GM12874 (cell line): ENCODE results near the gene ACOX2.

Experiments used
- TF ChIP-seq, protein P1 (sequence below): IDR thresholded peaks from 2 replicates; pipeline ENCODE4 v1.5.1; 2011; ENCODE audit warnings: low read depth, mild to moderate bottlenecking, control low read depth, low read length, moderate library complexity; ENCODE audit not compliant: insufficient read depth

ACOX2 gene

DNA sequence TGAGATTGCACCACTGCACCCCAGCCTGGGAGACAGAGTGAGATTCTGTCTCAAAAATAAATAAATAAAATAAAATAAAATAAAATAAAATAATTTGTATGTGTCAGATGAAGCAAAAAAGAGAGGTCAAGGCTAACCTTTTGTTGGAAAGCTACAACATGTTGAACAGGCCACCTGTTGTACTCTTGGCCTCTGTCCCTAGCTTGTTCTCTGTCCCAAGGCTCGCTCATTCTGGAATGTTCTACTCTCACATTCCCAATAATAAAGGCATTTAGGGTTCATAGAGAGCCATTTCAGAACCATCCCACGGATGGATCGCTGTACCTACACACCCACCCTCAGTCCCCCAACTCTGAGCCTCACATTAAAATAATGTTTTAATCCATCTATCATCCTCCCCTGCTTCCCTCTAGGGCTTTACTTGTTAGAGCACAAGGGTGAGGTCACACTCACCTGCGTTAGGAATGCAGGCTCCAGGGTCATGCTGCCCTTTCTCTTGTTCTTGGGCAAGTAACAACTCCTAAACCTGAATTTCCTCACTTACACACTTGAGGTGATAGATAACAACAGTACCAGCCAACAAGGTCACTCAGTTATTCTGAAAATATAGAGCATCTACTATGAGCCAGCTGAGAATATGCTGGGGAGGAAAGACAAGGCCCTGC is 70.0 kb downstream of the ACOX2 start:
- TF ChIP-seq, protein P1, sequence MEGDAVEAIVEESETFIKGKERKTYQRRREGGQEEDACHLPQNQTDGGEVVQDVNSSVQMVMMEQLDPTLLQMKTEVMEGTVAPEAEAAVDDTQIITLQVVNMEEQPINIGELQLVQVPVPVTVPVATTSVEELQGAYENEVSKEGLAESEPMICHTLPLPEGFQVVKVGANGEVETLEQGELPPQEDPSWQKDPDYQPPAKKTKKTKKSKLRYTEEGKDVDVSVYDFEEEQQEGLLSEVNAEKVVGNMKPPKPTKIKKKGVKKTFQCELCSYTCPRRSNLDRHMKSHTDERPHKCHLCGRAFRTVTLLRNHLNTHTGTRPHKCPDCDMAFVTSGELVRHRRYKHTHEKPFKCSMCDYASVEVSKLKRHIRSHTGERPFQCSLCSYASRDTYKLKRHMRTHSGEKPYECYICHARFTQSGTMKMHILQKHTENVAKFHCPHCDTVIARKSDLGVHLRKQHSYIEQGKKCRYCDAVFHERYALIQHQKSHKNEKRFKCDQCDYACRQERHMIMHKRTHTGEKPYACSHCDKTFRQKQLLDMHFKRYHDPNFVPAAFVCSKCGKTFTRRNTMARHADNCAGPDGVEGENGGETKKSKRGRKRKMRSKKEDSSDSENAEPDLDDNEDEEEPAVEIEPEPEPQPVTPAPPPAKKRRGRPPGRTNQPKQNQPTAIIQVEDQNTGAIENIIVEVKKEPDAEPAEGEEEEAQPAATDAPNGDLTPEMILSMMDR, result no peak

DNA sequence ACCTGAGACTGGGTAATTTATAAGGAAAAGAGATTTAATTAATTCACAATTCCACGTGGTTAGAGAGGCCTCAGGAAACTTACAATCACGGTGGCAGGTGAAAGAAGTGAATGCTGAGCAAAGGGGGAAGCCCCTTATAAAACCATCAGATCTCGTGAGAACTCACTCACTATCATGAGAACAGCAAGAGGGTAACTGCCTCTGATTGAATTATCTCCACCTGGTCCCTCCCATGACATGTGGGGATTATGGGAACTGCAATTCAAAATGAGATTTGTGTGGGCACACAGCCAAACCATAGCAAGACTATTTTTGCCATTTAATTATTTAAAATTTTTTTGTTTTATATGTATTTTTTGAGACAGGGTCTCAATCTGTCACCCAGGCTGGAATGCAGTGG is 72.1 kb downstream of the ACOX2 start:
- TF ChIP-seq, protein P1, result no peak

DNA sequence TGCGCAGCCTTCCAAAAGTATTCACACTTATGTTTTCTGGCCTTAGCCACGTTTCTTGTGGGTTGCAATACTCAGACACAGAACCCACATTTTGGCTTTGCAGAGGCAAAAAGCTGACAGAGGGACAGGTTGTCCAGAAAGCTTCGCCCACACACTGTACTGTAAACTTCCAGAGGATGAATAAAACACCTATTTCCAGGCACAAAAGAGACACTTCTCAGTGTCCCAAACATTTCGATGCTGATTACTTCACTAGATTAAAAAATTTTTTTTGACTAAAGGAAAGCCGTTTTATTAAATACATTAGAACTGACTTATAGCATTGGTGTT is 73.1 kb downstream of the ACOX2 start:
- TF ChIP-seq, protein P1, result no peak

DNA sequence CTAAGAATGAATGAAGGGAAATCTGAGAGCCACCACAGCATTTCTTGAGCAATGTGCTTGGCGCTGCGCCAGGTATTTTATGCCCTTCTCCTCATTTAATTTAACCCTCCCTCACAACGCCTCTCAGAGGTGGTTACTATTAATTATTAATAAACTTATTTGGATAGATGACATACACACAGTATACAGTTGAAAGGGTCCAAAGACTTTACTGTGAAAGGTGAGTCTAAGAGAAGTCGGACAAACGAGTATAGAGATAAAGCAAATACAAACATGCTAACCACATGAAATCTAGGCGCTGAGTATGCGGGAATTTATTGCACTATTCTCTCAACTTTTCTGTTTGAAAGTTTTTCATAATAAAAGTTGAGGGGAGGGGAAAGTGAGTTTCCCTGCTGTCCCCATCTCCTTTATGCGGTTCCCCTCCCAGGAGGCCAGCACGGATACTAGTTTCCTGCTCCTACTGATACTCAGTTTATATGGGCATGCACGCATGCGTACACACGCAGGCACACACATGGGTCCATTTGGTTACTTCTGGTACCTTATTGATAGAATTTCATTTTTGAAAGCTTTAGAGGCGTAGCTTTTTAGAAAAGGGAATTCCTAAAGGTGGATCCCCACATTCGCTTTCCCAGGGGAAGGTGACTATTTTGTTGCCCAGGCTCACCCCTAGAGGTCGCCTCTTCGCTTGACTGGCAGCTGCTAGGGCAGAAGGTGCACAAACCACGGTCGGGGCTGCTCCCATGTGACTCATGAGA is 73.6 kb downstream of the ACOX2 start:
- TF ChIP-seq, protein P1, result peak; percentile 88

DNA sequence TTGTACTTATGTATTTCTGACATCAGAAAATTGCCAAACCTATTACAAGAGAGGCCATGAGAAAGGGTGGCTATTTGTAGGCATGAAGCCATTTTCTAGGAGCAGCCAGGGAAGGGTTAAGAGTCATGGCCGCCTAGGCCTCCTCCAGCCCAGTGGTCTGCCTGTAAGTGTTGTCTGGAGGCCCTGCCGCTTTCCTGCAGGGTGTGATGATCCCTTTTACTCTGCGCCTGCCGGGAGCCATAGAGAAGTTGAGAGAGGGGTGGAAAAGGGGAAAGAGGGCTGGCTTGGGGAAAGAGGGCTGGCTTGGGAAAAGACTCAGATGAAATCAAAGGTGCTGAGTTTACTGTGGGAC is 74.2 kb downstream of the ACOX2 start:
- TF ChIP-seq, protein P1, result no peak

DNA sequence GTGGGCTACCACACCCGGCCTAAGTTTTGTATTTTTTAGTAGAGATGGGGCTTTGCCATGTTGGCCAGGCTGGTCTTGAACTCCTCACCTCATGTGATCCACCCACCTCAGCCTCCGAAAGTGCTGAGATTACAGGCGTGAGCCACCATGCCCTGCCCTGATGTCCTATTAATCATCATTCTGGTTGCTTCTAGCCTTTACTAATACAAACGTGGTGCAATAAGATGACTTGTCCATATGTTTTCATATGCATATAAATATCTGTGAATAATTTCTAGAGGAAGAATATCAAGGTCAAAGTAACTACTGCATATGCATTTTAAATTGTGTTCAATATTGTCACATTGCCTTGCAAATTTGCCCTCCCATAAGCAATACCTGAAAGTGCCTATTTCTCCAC is 77.8 kb downstream of the ACOX2 start:
- TF ChIP-seq, protein P1, result no peak
